HG03469 (cell line): Measurements from ENCODE around the gene NSD1.
"Not testable (repeated sequence)": the region's sequence is repeated elsewhere in the genome, so short reads cannot be mapped to it uniquely, and the experiment has no call there.

ENCODE experiments used
- ATAC-seq: cut with Tn5 transposase; IDR thresholded peaks from one replicate; pipeline ENCODE4 v1.9.1; 2021; ENCODE audit warnings: mild to moderate bottlenecking, moderate library complexity, moderate number of reproducible peaks; ENCODE audit not compliant: unreplicated experiment

NSD1 gene

GRCh38 chr5:177343000-177343399 lies 209.4 kb downstream of the NSD1 start:
- ATAC-seq, result not testable (repeated sequence)

GRCh38 chr5:177343777-177344176 lies 210.2 kb downstream of the NSD1 start:
- ATAC-seq, result no peak

GRCh38 chr5:177344891-177345290 lies 211.3 kb downstream of the NSD1 start:
- no peak for ATAC-seq

- ATAC-seq, result no peak
These were observed 213.2 kb downstream of the NSD1 start for GRCh38 chr5:177346820-177347219.

- ATAC-seq, result no peak
These were observed 214.1 kb downstream of the NSD1 start for GRCh38 chr5:177347699-177348098.

- no peak for ATAC-seq
These were observed 215.7 kb downstream of the NSD1 start for GRCh38 chr5:177349362-177349647.

GRCh38 chr5:177349762-177350161 lies 216.2 kb downstream of the NSD1 start:
- no peak for ATAC-seq
